HepG2 (cell line): ENCODE measurements around the gene MARVELD3. TPM values are rescaled to one million over a fixed set of nuclear protein-coding genes. Genes with fewer than 3 reads are reported as not detected.

ENCODE experiments used
- FOXM1 ChIP-seq: sonication (generic); formaldehyde crosslinking; IDR thresholded peaks from 2 replicates; pipeline ENCODE4 v1.5.0; 2020; ENCODE audit warnings: missing genetic modification reagents
- MXD1 ChIP-seq: sonication (generic); formaldehyde crosslinking; IDR thresholded peaks from 2 replicates; pipeline ENCODE4 v1.4.0; 2020; ENCODE audit warnings: mild to moderate bottlenecking, missing genetic modification reagents
- NBN ChIP-seq: fragments of 450-650 bp; conservative IDR thresholded peaks from 2 replicates; pipeline ENCODE4 v1.6.1; 2017
- SATB2 ChIP-seq: sonication (generic); formaldehyde crosslinking; IDR thresholded peaks from 2 replicates; pipeline ENCODE4 v1.5.0; 2020; ENCODE audit warnings: missing genetic modification reagents
- SMAD1 ChIP-seq: sonication (generic); formaldehyde crosslinking; IDR thresholded peaks from 2 replicates; pipeline ENCODE4 v1.4.0; 2020; ENCODE audit warnings: missing genetic modification reagents, low read depth, mild to moderate bottlenecking, borderline replicate concordance
- ZNF160 ChIP-seq: sonication (generic); formaldehyde crosslinking; IDR thresholded peaks from 2 replicates; pipeline ENCODE4 v1.8.0; 2022; ENCODE audit warnings: mild to moderate bottlenecking, inconsistent platforms, missing genetic modification reagents
- ZNF263 ChIP-seq: sonication (generic); formaldehyde crosslinking; IDR thresholded peaks from 2 replicates; pipeline ENCODE4 v1.4.0; 2020; ENCODE audit warnings: missing genetic modification reagents
- ZNF609 ChIP-seq: sonication (generic); formaldehyde crosslinking; IDR thresholded peaks from 2 replicates; pipeline ENCODE4 v1.4.0; 2020; ENCODE audit warnings: mild to moderate bottlenecking, missing genetic modification reagents, borderline replicate concordance
- ZNF891 ChIP-seq: sonication (generic); formaldehyde crosslinking; IDR thresholded peaks from 2 replicates; pipeline ENCODE4 v1.5.0; 2020; ENCODE audit warnings: mild to moderate bottlenecking, missing genetic modification reagents
- polyA plus RNA-seq, 8 experiments: library from polyadenylated mRNA; depleted of rRNA in 3 of 8; stranded (reverse) in 7 of 8; unstranded in 1 of 8; fragments of >200 nt; fragmentation: Illumina TruSeq in 4 of 8; extraction: Trizol in 4 of 8; gene quantifications; 2 replicates each; pipeline versions ENCODE4 v1.2.1 to v1.2.3, GENCODE V29; 2011 to 2016; ENCODE audit warnings: low read depth in 4 of 8, missing spikeins in 1 of 8, mixed read lengths in 1 of 8; ENCODE audit not compliant: insufficient read depth in 1 of 8
- total RNA-seq, 5 experiments: library from RNA; depleted of rRNA; stranded (reverse); fragments of >200 nt; fragmentation: Illumina TruSeq; extraction: Trizol; gene quantifications; 2 replicates each; pipeline ENCODE4 v1.2.3, GENCODE V29; 2016; ENCODE audit warnings: low read depth in 1 of 5
- TF ChIP-seq, protein P1 (sequence below): sonication (generic); formaldehyde crosslinking; IDR thresholded peaks from 2 replicates; pipeline ENCODE4 v1.5.0; 2020; ENCODE audit warnings: mild to moderate bottlenecking, missing genetic modification reagents, borderline replicate concordance
- TF ChIP-seq, protein P2 (sequence below): IDR thresholded peaks from 2 replicates; pipeline ENCODE4 v1.6.1; 2016; ENCODE audit warnings: low read depth, control low read depth
- TF ChIP-seq, protein P3 (sequence below): sonication (generic); formaldehyde crosslinking; IDR thresholded peaks from 2 replicates; pipeline ENCODE4 v1.8.1; 2023; ENCODE audit warnings: mild to moderate bottlenecking, moderate library complexity, missing genetic modification reagents

Gene MARVELD3
- total and polyA plus RNA-seq, 2 of the 13 experiments (the other 11 are each of a cell fraction or from before 2014, with no cell fraction given), result 4.8 to 5.6 TPM

GRCh38 chr16:71584543-71585317 is 41.3 kb upstream of the MARVELD3 start (continued):
- TF ChIP-seq SATB2 (no peak), NBN (no peak), ZNF263 (CRISPR knock-in tag) (no peak), ZNF891 (CRISPR knock-in tag) (no peak), SMAD1 (CRISPR knock-in tag) (no peak), ZNF609 (CRISPR knock-in tag) (no peak; the same call in 1 of the 2 replicates), ZNF160 (CRISPR knock-in tag) (no peak), FOXM1 (CRISPR knock-in tag) (no peak), MXD1 (no peak)
- TF ChIP-seq, protein P1, sequence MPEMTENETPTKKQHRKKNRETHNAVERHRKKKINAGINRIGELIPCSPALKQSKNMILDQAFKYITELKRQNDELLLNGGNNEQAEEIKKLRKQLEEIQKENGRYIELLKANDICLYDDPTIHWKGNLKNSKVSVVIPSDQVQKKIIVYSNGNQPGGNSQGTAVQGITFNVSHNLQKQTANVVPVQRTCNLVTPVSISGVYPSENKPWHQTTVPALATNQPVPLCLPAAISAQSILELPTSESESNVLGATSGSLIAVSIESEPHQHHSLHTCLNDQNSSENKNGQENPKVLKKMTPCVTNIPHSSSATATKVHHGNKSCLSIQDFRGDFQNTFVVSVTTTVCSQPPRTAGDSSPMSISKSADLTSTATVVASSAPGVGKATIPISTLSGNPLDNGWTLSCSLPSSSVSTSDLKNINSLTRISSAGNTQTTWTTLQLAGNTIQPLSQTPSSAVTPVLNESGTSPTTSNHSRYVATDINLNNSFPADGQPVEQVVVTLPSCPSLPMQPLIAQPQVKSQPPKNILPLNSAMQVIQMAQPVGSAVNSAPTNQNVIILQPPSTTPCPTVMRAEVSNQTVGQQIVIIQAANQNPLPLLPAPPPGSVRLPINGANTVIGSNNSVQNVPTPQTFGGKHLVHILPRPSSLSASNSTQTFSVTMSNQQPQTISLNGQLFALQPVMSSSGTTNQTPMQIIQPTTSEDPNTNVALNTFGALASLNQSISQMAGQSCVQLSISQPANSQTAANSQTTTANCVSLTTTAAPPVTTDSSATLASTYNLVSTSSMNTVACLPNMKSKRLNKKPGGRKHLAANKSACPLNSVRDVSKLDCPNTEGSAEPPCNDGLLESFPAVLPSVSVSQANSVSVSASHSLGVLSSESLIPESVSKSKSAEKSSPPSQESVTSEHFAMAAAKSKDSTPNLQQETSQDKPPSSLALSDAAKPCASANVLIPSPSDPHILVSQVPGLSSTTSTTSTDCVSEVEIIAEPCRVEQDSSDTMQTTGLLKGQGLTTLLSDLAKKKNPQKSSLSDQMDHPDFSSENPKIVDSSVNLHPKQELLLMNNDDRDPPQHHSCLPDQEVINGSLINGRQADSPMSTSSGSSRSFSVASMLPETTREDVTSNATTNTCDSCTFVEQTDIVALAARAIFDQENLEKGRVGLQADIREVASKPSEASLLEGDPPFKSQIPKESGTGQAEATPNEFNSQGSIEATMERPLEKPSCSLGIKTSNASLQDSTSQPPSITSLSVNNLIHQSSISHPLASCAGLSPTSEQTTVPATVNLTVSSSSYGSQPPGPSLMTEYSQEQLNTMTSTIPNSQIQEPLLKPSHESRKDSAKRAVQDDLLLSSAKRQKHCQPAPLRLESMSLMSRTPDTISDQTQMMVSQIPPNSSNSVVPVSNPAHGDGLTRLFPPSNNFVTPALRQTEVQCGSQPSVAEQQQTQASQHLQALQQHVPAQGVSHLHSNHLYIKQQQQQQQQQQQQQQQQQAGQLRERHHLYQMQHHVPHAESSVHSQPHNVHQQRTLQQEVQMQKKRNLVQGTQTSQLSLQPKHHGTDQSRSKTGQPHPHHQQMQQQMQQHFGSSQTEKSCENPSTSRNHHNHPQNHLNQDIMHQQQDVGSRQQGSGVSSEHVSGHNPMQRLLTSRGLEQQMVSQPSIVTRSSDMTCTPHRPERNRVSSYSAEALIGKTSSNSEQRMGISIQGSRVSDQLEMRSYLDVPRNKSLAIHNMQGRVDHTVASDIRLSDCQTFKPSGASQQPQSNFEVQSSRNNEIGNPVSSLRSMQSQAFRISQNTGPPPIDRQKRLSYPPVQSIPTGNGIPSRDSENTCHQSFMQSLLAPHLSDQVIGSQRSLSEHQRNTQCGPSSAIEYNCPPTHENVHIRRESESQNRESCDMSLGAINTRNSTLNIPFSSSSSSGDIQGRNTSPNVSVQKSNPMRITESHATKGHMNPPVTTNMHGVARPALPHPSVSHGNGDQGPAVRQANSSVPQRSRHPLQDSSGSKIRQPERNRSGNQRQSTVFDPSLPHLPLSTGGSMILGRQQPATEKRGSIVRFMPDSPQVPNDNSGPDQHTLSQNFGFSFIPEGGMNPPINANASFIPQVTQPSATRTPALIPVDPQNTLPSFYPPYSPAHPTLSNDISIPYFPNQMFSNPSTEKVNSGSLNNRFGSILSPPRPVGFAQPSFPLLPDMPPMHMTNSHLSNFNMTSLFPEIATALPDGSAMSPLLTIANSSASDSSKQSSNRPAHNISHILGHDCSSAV (CRISPR knock-in tag), result no peak
- TF ChIP-seq, protein P2, sequence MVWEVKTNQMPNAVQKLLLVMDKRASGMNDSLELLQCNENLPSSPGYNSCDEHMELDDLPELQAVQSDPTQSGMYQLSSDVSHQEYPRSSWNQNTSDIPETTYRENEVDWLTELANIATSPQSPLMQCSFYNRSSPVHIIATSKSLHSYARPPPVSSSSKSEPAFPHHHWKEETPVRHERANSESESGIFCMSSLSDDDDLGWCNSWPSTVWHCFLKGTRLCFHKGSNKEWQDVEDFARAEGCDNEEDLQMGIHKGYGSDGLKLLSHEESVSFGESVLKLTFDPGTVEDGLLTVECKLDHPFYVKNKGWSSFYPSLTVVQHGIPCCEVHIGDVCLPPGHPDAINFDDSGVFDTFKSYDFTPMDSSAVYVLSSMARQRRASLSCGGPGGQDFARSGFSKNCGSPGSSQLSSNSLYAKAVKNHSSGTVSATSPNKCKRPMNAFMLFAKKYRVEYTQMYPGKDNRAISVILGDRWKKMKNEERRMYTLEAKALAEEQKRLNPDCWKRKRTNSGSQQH (CRISPR knock-in tag), result 0 out of 2 replicates have a peak, but pooled peaks have one; percentile 24
- TF ChIP-seq, protein P3, sequence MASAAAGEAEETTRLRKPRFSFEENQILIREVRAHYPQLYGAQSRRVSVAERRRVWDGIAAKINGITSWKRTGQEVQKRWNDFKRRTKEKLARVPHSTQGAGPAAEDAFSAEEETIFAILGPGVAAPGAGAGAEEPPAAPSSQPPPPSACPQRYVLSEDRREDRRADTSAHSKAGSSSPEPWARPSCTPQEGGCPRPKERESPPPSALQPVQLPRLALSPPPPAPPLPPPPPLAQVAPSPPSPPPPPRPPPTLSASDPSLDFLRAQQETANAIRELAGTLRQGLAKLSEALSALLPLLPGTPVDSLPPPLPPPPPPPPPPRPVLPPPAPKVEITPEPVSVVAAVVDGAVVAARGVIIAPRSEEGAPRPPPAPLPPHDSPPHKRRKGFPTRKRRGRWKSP, result peak; percentile 55; the same call in 1 of the 2 replicates
